DOHH2 (cell line): ENCODE results near the gene ABRACL.
"Not testable (repeated sequence)": the region's sequence is repeated elsewhere in the genome, so short reads cannot be mapped to it uniquely, and the experiment has no call there.

Experiments
- EZH2phosphoT487 ChIP-seq: fragments of 200-600 bp; sonication (generic); IDR thresholded peaks from 2 replicates; pipeline ENCODE4 v1.6.1; 2017; ENCODE audit warnings: borderline replicate concordance, mild to moderate bottlenecking, antibody characterized with exemption, low read length, moderate library complexity, mixed read lengths
- TF ChIP-seq, protein P1 (sequence below): fragments of 200-600 bp; sonication (generic); IDR thresholded peaks from one replicate; pipeline ENCODE4 v1.5.1; 2014; ENCODE audit warnings: antibody characterized with exemption, mild to moderate bottlenecking, low read depth, low read length; ENCODE audit not compliant: poor library complexity, severe bottlenecking

DNA sequence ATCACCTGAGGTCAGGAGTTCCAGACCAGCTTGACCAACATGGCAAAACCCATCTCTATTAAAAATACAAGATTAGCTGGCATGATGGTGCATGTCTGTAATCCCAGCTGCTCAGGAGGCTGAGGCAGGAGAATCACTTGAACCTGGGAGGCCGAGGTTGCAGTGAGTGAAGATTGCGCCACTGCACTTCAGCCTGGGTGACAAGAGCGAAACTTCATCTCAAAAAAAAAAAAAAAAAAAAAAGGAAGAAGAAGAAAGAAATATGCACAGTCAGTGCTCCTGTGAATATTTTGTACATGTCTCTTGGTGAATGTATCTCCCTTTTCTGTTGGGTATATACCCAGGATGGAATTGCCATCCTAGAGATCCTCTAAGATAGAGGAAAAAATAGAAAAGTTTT, 3.1 kb upstream of the ABRACL start:
- not testable (repeated sequence) for TF ChIP-seq EZH2phosphoT487
- TF ChIP-seq, protein P1, sequence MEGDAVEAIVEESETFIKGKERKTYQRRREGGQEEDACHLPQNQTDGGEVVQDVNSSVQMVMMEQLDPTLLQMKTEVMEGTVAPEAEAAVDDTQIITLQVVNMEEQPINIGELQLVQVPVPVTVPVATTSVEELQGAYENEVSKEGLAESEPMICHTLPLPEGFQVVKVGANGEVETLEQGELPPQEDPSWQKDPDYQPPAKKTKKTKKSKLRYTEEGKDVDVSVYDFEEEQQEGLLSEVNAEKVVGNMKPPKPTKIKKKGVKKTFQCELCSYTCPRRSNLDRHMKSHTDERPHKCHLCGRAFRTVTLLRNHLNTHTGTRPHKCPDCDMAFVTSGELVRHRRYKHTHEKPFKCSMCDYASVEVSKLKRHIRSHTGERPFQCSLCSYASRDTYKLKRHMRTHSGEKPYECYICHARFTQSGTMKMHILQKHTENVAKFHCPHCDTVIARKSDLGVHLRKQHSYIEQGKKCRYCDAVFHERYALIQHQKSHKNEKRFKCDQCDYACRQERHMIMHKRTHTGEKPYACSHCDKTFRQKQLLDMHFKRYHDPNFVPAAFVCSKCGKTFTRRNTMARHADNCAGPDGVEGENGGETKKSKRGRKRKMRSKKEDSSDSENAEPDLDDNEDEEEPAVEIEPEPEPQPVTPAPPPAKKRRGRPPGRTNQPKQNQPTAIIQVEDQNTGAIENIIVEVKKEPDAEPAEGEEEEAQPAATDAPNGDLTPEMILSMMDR: not testable (repeated sequence)
